ENCODE results near the gene GPR161. TPM values are rescaled to one million over a fixed set of nuclear protein-coding genes. Genes with fewer than 3 reads are reported as not detected.

The GPR161 gene
- total and polyA plus RNA-seq, 2 donors (not counting 1 experiment from before 2014, with no cell fraction given): 10.2 to 18.7 TPM

- TF ChIP-seq EZH2 (IDR thresholded peaks at IDR 0.05; ENCODE audit: low read length, missing control alignments) (no peak), CTCF (conservative IDR thresholded peaks at IDR 0.05 in 1 of 2, IDR thresholded peaks at IDR 0.05 in 1 of 2; ENCODE audit: low read depth in 1 of 2, low read length in 2 of 2) (no peak)
- Histone ChIP-seq H4K20me1 (ENCODE audit: control insufficient read depth, extremely low read depth, insufficient read depth, low read length) (no peaks in the 10 kb centered on the region), H3K27ac (ENCODE audit: insufficient read depth, low read length) (no peak overlapping the region), H2AFZ (ENCODE audit: low read length) (no peak overlapping the region), H3K36me3 (ENCODE audit: control insufficient read depth, insufficient read depth, low read length) (peaks cover 8% of the 10 kb centered on the region), H3K9me3 (ENCODE audit: control insufficient read depth, insufficient read depth, low read depth, low read length) (no peaks in the 10 kb centered on the region), H3K9ac (ENCODE audit: insufficient read depth, low read length) (no peak overlapping the region), H3K27me3 (ENCODE audit: control insufficient read depth, insufficient read depth, low read length) (no peaks in the 10 kb centered on the region), H3K4me1 (ENCODE audit: control insufficient read depth, extremely low read depth, insufficient read depth, low read length) (peaks cover 9% of the 10 kb centered on the region), H3K4me2 (ENCODE audit: extremely low read depth, insufficient read depth, low read length) (no peak overlapping the region), H3K4me3 (replicated peaks in 1 of 4; ENCODE audit: control extremely low read depth in 1 of 4, insufficient read depth in 1 of 4, low read depth in 3 of 4, low read length in 4 of 4) (no peak overlapping the region), H3K79me2 (ENCODE audit: control insufficient read depth, insufficient read depth, low read length) (no peaks in the 10 kb centered on the region)
- DNase-seq (ENCODE audit: low read depth in 2 of 2): no peak
Observed at GRCh38 chr1:168086438-168086837, 50.3 kb downstream of the GPR161 start.

- no peak overlapping the region for H3K4me2 ChIP-seq (ENCODE audit: extremely low read depth, insufficient read depth, low read length)
- H3K27me3 ChIP-seq (ENCODE audit: control insufficient read depth, insufficient read depth, low read length): no peaks in the 10 kb centered on the region
- no peaks in the 10 kb centered on the region for H3K9me3 ChIP-seq (ENCODE audit: control insufficient read depth, insufficient read depth, low read depth, low read length)
- peak in 1 of 2 donors; percentile 17 for DNase-seq (ENCODE audit: low read depth in 2 of 2)
- H3K27ac ChIP-seq (ENCODE audit: insufficient read depth, low read length): no peak overlapping the region
- no peak overlapping the region for H2AFZ ChIP-seq (ENCODE audit: low read length)
- peaks cover 8% of the 10 kb centered on the region for H3K36me3 ChIP-seq (ENCODE audit: control insufficient read depth, insufficient read depth, low read length)
- no peaks in the 10 kb centered on the region for H3K79me2 ChIP-seq (ENCODE audit: control insufficient read depth, insufficient read depth, low read length)
- no peak overlapping the region for H3K9ac ChIP-seq (ENCODE audit: insufficient read depth, low read length)
- no peak overlapping the region for H3K4me3 ChIP-seq (replicated peaks in 1 of 4; ENCODE audit: control extremely low read depth in 1 of 4, insufficient read depth in 1 of 4, low read depth in 3 of 4, low read length in 4 of 4)
- H4K20me1 ChIP-seq (ENCODE audit: control insufficient read depth, extremely low read depth, insufficient read depth, low read length): no peaks in the 10 kb centered on the region
- H3K4me1 ChIP-seq (ENCODE audit: control insufficient read depth, extremely low read depth, insufficient read depth, low read length): peaks cover 12% of the 10 kb centered on the region
- no peak for TF ChIP-seq CTCF (conservative IDR thresholded peaks at IDR 0.05 in 1 of 2, IDR thresholded peaks at IDR 0.05 in 1 of 2; ENCODE audit: low read depth in 1 of 2, low read length in 2 of 2)
- no peak for TF ChIP-seq EZH2 (IDR thresholded peaks at IDR 0.05; ENCODE audit: low read length, missing control alignments)
Observed at GRCh38 chr1:168085401-168085872, 51.3 kb downstream of the GPR161 start.

GRCh38 chr1:168084396-168085231 is 52.1 kb downstream of the GPR161 start:
- peaks cover 3% of the 10 kb centered on the region for H3K36me3 ChIP-seq (ENCODE audit: control insufficient read depth, insufficient read depth, low read length)
- no peaks in the 10 kb centered on the region for H4K20me1 ChIP-seq (ENCODE audit: control insufficient read depth, extremely low read depth, insufficient read depth, low read length)
- H3K27ac ChIP-seq (ENCODE audit: insufficient read depth, low read length): no peak overlapping the region
- peak; percentile 12 to 49 for DNase-seq (ENCODE audit: low read depth in 2 of 2)
- no peaks in the 10 kb centered on the region for H3K79me2 ChIP-seq (ENCODE audit: control insufficient read depth, insufficient read depth, low read length)
- peaks cover 20% of the 10 kb centered on the region for H3K4me1 ChIP-seq (ENCODE audit: control insufficient read depth, extremely low read depth, insufficient read depth, low read length)
- no peaks in the 10 kb centered on the region for H3K9me3 ChIP-seq (ENCODE audit: control insufficient read depth, insufficient read depth, low read depth, low read length)
- H3K27me3 ChIP-seq (ENCODE audit: control insufficient read depth, insufficient read depth, low read length): no peaks in the 10 kb centered on the region
- TF ChIP-seq EZH2 (IDR thresholded peaks at IDR 0.05; ENCODE audit: low read length, missing control alignments) (no peak), CTCF (conservative IDR thresholded peaks at IDR 0.05 in 1 of 2, IDR thresholded peaks at IDR 0.05 in 1 of 2; ENCODE audit: low read depth in 1 of 2, low read length in 2 of 2) (peak; percentile 80 to 94)
- no peak overlapping the region for H3K4me2 ChIP-seq (ENCODE audit: extremely low read depth, insufficient read depth, low read length)
- no peak overlapping the region for H3K4me3 ChIP-seq (replicated peaks in 1 of 4; ENCODE audit: control extremely low read depth in 1 of 4, insufficient read depth in 1 of 4, low read depth in 3 of 4, low read length in 4 of 4)
- no peak overlapping the region for H3K9ac ChIP-seq (ENCODE audit: insufficient read depth, low read length)
- peak overlapping the region; percentile 29 for H2AFZ ChIP-seq (ENCODE audit: low read length)
